Measurements from ENCODE around the gene DTNA. TPM values are rescaled to one million over a fixed set of nuclear protein-coding genes. Genes with fewer than 3 reads are reported as not detected.
"Not testable (repeated sequence)": the region's sequence is repeated elsewhere in the genome, so short reads cannot be mapped to it uniquely, and the experiment has no call there.

The DTNA gene
- total RNA-seq, 1 experiment from 2014 or later, result 9.6 TPM

DNA sequence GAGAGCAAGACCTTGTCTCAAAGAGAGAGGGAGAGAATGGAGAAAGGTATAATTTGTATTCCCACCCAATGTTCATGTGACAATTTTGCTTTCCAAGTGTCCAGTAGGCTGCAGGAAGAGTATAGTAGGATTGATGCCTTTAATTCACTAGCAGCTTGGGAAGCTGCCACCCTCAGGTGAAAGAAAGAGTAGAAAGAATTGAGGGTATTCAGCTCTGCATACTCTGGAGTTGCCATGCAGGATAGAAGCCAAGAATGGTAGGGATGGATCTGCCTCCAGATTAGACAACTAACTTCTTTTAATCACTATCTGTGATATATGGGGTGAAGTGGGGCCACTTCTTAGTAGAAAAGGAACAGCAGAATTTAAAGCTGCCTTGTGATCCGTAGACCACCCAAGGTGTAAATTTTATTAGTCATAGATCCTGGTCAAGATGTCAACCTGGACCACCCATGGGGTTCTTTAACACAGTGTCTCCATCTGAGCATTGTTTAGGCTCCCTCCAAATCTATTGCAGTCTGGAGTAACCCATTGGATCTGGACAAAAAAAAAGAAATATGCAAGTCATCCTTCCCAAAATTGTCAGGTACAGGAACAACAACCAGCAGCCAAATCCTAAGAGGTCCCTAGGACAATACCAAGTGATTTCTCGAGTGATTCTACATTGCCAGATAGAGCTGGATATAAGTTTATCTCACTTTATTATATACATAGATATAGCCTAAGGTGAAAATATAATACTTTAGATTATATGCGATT is 33.1 kb upstream of the DTNA start:
- TF ChIP-seq SP1 (IDR thresholded peaks at IDR 0.05; ENCODE audit: low read depth) (no peak), ZNF274 (IDR thresholded peaks at IDR 0.05; ENCODE audit: low read depth, low read length) (no peak), CBX3 (IDR thresholded peaks at IDR 0.05; ENCODE audit: low read depth) (no peak), EGR1 (IDR thresholded peaks at IDR 0.05; ENCODE audit: low read depth) (no peak), ZFX (IDR thresholded peaks at IDR 0.05) (no peak), YY1 (IDR thresholded peaks at IDR 0.05; ENCODE audit: extremely low read depth, insufficient replicate concordance, low read depth, low read length) (no peak), RAD21 (IDR thresholded peaks at IDR 0.05; ENCODE audit: low read depth) (no peak), SRF (IDR thresholded peaks at IDR 0.05; ENCODE audit: low read depth) (no peak), FOSL1 (IDR thresholded peaks at IDR 0.05; ENCODE audit: low read depth) (no peak), EZH2 (IDR thresholded peaks at IDR 0.05) (no peak)
- TF ChIP-seq, protein P1, sequence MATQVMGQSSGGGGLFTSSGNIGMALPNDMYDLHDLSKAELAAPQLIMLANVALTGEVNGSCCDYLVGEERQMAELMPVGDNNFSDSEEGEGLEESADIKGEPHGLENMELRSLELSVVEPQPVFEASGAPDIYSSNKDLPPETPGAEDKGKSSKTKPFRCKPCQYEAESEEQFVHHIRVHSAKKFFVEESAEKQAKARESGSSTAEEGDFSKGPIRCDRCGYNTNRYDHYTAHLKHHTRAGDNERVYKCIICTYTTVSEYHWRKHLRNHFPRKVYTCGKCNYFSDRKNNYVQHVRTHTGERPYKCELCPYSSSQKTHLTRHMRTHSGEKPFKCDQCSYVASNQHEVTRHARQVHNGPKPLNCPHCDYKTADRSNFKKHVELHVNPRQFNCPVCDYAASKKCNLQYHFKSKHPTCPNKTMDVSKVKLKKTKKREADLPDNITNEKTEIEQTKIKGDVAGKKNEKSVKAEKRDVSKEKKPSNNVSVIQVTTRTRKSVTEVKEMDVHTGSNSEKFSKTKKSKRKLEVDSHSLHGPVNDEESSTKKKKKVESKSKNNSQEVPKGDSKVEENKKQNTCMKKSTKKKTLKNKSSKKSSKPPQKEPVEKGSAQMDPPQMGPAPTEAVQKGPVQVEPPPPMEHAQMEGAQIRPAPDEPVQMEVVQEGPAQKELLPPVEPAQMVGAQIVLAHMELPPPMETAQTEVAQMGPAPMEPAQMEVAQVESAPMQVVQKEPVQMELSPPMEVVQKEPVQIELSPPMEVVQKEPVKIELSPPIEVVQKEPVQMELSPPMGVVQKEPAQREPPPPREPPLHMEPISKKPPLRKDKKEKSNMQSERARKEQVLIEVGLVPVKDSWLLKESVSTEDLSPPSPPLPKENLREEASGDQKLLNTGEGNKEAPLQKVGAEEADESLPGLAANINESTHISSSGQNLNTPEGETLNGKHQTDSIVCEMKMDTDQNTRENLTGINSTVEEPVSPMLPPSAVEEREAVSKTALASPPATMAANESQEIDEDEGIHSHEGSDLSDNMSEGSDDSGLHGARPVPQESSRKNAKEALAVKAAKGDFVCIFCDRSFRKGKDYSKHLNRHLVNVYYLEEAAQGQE (IDR thresholded peaks at IDR 0.05; ENCODE audit: low read depth), result no peak
- TF ChIP-seq, protein P2, sequence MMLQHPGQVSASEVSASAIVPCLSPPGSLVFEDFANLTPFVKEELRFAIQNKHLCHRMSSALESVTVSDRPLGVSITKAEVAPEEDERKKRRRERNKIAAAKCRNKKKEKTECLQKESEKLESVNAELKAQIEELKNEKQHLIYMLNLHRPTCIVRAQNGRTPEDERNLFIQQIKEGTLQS (IDR thresholded peaks at IDR 0.05), result no peak
- TF ChIP-seq, protein P3, sequence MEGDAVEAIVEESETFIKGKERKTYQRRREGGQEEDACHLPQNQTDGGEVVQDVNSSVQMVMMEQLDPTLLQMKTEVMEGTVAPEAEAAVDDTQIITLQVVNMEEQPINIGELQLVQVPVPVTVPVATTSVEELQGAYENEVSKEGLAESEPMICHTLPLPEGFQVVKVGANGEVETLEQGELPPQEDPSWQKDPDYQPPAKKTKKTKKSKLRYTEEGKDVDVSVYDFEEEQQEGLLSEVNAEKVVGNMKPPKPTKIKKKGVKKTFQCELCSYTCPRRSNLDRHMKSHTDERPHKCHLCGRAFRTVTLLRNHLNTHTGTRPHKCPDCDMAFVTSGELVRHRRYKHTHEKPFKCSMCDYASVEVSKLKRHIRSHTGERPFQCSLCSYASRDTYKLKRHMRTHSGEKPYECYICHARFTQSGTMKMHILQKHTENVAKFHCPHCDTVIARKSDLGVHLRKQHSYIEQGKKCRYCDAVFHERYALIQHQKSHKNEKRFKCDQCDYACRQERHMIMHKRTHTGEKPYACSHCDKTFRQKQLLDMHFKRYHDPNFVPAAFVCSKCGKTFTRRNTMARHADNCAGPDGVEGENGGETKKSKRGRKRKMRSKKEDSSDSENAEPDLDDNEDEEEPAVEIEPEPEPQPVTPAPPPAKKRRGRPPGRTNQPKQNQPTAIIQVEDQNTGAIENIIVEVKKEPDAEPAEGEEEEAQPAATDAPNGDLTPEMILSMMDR (IDR thresholded peaks at IDR 0.05 in 2 of 3, conservative IDR thresholded peaks at IDR 0.05 in 1 of 3; ENCODE audit: borderline replicate concordance in 1 of 3, insufficient read depth in 1 of 3, low read depth in 2 of 3, low read length in 2 of 3), result no peak
- no peaks in the 10 kb centered on the region for H3K9me2 ChIP-seq (ENCODE audit: insufficient read depth)
- H2AFZ ChIP-seq (ENCODE audit: low read depth, low read length, poor library complexity, severe bottlenecking), result no peak overlapping the region
- intact Hi-C loops (cut with micrococcal nuclease), result no loop called here
- no peaks in the 10 kb centered on the region for H3K27me3 ChIP-seq (ENCODE audit: insufficient read depth, low read length)
- H3K36me3 ChIP-seq (ENCODE audit: control insufficient read depth in 1 of 2, insufficient read depth in 2 of 2, low read length in 2 of 2), result no peaks in the 10 kb centered on the region
- no peak overlapping the region for H3K9ac ChIP-seq (ENCODE audit: low read length)
- DNase-seq (ENCODE audit: low read depth, low spot score), result no peak
- no peak for ATAC-seq
- no peaks in the 10 kb centered on the region for H4K20me1 ChIP-seq (ENCODE audit: insufficient read depth)
- POLR2A ChIA-PET, result no interaction called here
- no peak overlapping the region for H3K4me2 ChIP-seq (ENCODE audit: low read length)
- H3K4me1 ChIP-seq (ENCODE audit: control insufficient read depth in 1 of 2, insufficient read depth in 2 of 2, low read length in 2 of 2), result no peaks in the 10 kb centered on the region
- no TSS peak for BruUV-seq (replicated peaks)
- CTCF ChIA-PET, result interaction anchor here (2.8 to 5.6 kb wide), 2 partner anchors 16 kb away, joined by 12 to 22 read pairs; no protein-coding TSS in a partner anchor
- no peaks in the 10 kb centered on the region for H3K79me2 ChIP-seq (ENCODE audit: insufficient read depth, low read length)
- H3K9me3 ChIP-seq (ENCODE audit: control insufficient read depth in 1 of 2, insufficient read depth in 1 of 2, low read depth in 1 of 2, low read length in 2 of 2), result no peaks in the 10 kb centered on the region
- no peak overlapping the region for H3K27ac ChIP-seq (ENCODE audit: low read depth, low read length)
- RAD21 ChIA-PET (ENCODE audit: low non-redundant PET in 1 of 2, low total read pairs in 2 of 2, uncharacterized antibody in 2 of 2, unreplicated experiment in 2 of 2), result no interaction called here
- H3K4me3 ChIP-seq (replicated peaks in 1 of 2; ENCODE audit: low read depth in 1 of 2, low read length in 2 of 2), result no peak overlapping the region

DNA sequence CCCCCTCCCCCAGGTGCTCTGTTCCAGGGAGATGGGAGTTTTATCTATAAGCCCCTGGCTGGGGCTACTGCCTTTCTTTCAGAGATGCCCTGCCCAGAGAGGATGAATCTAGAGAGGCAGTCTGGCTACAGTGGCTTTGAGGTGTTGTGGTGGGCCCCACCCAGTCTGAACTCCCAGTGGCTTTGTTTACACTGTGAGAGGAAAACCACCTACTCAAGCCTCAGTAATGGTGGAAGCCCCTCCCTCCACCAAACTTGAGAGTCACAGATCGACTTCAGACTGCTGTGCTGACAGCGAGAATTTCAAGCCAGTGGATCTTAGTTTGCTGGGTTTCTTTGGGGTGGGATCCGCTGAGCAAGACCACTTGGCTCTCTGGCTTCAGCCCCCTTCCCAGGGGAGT is 20.3 kb upstream of the DTNA start:
- RAD21 ChIA-PET (ENCODE audit: low non-redundant PET in 1 of 2, low total read pairs in 2 of 2, uncharacterized antibody in 2 of 2, unreplicated experiment in 2 of 2); H3K27ac ChIP-seq (ENCODE audit: low read depth, low read length); CTCF ChIA-PET; BruUV-seq (replicated peaks); H3K4me1 ChIP-seq (ENCODE audit: control insufficient read depth in 1 of 2, insufficient read depth in 2 of 2, low read length in 2 of 2); intact Hi-C loops (cut with micrococcal nuclease); H3K9ac ChIP-seq (ENCODE audit: low read length); H4K20me1 ChIP-seq (ENCODE audit: insufficient read depth); H3K4me3 ChIP-seq (replicated peaks in 1 of 2; ENCODE audit: low read depth in 1 of 2, low read length in 2 of 2); H3K9me2 ChIP-seq (ENCODE audit: insufficient read depth); H3K36me3 ChIP-seq (ENCODE audit: control insufficient read depth in 1 of 2, insufficient read depth in 2 of 2, low read length in 2 of 2); H3K79me2 ChIP-seq (ENCODE audit: insufficient read depth, low read length); POLR2A ChIA-PET; ATAC-seq; H3K9me3 ChIP-seq (ENCODE audit: control insufficient read depth in 1 of 2, insufficient read depth in 1 of 2, low read depth in 1 of 2, low read length in 2 of 2); DNase-seq (ENCODE audit: low read depth, low spot score); H3K4me2 ChIP-seq (ENCODE audit: low read length); H3K27me3 ChIP-seq (ENCODE audit: insufficient read depth, low read length); H2AFZ ChIP-seq (ENCODE audit: low read depth, low read length, poor library complexity, severe bottlenecking): not testable (repeated sequence)

All from HCT116 (cell line).